ENCODE data around the gene RTF1. TPM values are rescaled to one million over a fixed set of nuclear protein-coding genes. Genes with fewer than 3 reads are reported as not detected.
A peak's percentile ranks its signal among the peaks of the same experiment; 100 is the strongest.

RTF1 gene
- total RNA-seq, 4 donors from 2014 or later, result 22.7 to 46.8 (median 24.3) TPM

DNA sequence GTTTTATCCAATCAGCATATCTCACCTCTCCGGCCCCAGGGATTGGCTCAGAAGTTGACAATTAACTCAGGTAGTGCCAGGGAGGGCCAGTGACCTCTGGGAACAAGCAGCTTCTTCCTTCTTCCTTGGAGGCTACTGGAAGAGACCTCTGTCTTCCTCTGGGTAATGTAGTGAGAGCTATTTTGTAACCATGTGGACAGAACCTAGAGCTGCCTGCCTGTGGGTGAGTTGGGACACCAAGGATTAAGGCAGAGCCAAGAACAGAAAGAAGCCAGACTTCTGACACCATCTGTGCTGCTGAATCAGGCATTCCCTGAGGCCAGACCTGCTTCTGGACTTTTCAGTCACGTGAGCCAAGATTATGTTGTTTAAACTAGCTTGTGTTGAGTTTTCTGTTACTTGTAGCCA is 8.7 kb upstream of the RTF1 start:
- TF ChIP-seq, protein P1, sequence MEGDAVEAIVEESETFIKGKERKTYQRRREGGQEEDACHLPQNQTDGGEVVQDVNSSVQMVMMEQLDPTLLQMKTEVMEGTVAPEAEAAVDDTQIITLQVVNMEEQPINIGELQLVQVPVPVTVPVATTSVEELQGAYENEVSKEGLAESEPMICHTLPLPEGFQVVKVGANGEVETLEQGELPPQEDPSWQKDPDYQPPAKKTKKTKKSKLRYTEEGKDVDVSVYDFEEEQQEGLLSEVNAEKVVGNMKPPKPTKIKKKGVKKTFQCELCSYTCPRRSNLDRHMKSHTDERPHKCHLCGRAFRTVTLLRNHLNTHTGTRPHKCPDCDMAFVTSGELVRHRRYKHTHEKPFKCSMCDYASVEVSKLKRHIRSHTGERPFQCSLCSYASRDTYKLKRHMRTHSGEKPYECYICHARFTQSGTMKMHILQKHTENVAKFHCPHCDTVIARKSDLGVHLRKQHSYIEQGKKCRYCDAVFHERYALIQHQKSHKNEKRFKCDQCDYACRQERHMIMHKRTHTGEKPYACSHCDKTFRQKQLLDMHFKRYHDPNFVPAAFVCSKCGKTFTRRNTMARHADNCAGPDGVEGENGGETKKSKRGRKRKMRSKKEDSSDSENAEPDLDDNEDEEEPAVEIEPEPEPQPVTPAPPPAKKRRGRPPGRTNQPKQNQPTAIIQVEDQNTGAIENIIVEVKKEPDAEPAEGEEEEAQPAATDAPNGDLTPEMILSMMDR (IDR thresholded peaks at IDR 0.05 in 4 of 5, conservative IDR thresholded peaks at IDR 0.05 in 1 of 5), result no peak
- no peak for TF ChIP-seq POLR2A (IDR thresholded peaks at IDR 0.05)
- ATAC-seq (peak; percentile 81 to 82), DNase-seq (peak; percentile 7 to 30)
- H3K27ac ChIP-seq, result peak overlapping the region in 1 of 4 donors; percentile 46
- in situ Hi-C loops (cut with MboI; ENCODE audit: low sequenced_read_pairs in 4 of 4), result no loop called here
- intact Hi-C loops (cut with DNase I; ENCODE audit: low total_unique reads), result no loop called here
- H3K4me3 ChIP-seq, result no peak overlapping the region
- no peaks in the 10 kb centered on the region for H3K36me3 ChIP-seq
- no peaks in the 10 kb centered on the region for H3K27me3 ChIP-seq
- peaks cover under 1 to 11% of the 10 kb centered on the region in 2 donors for H3K4me1 ChIP-seq
- H3K9me3 ChIP-seq, result no peaks in the 10 kb centered on the region

DNA sequence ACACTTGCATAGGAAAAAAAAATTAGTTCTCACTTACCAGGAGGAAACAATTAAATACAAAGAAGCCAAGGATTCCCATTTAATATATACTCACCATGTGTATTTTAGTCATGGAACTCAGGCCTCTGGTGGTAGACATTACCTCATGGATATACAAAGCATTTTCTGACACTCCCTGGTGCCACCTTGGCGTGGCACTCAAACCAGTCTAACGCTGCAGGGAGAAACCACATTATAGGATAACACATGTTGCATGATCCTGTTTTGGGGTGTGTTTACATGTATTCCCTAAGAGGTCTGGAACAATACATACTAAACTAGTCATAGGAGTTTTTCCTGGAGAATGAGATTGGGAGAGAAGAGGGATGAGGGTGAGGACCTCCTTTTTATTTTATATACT is 5.9 kb upstream of the RTF1 start:
- H3K27me3 ChIP-seq, result no peaks in the 10 kb centered on the region
- H3K4me3 ChIP-seq, result no peak overlapping the region
- H3K27ac ChIP-seq, result no peak overlapping the region
- in situ Hi-C loops (cut with MboI; ENCODE audit: low sequenced_read_pairs in 4 of 4), result no loop called here
- H3K9me3 ChIP-seq, result no peaks in the 10 kb centered on the region
- H3K36me3 ChIP-seq, result no peaks in the 10 kb centered on the region
- intact Hi-C loops (cut with DNase I; ENCODE audit: low total_unique reads), result no loop called here
- H3K4me1 ChIP-seq, result peaks cover 0 to 5% of the 10 kb centered on the region in 2 donors
- DNase-seq (no peak), ATAC-seq (no peak)
- TF ChIP-seq, protein P1 (IDR thresholded peaks at IDR 0.05 in 4 of 5, conservative IDR thresholded peaks at IDR 0.05 in 1 of 5), result no peak
- no peak for TF ChIP-seq POLR2A (IDR thresholded peaks at IDR 0.05)

DNA sequence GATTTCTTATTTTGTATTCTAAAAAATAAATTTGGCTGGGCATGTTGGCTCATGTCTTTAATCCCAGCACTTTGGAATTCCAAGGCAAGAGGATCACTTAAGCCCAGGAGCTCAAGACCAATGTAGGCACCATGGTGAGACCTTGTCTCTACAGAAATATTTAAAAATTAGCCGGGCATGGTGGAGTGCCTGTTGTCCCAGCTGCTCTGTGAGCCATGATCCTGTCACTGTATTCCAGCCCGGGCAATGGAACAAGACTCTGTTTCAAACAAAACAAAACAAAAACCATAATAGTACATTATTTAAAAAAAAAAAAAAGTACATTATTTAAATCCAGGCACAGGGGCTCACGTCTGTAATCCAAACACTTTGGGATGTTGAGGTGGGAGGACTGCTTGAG is 5.5 kb upstream of the RTF1 start:
- Histone ChIP-seq H3K36me3 (no peaks in the 10 kb centered on the region), H3K27me3 (no peaks in the 10 kb centered on the region), H3K9me3 (no peaks in the 10 kb centered on the region), H3K4me3 (no peak overlapping the region), H3K4me1 (peaks cover 0 to 9% of the 10 kb centered on the region in 2 donors), H3K27ac (no peak overlapping the region)
- ATAC-seq, result no peak
- DNase-seq, result no peak
- TF ChIP-seq POLR2A (IDR thresholded peaks at IDR 0.05), result no peak
- TF ChIP-seq, protein P1 (IDR thresholded peaks at IDR 0.05 in 4 of 5, conservative IDR thresholded peaks at IDR 0.05 in 1 of 5), result no peak
- in situ Hi-C loops (cut with MboI; ENCODE audit: low sequenced_read_pairs in 4 of 4) (no loop called here), intact Hi-C loops (cut with DNase I; ENCODE audit: low total_unique reads) (no loop called here)

DNA sequence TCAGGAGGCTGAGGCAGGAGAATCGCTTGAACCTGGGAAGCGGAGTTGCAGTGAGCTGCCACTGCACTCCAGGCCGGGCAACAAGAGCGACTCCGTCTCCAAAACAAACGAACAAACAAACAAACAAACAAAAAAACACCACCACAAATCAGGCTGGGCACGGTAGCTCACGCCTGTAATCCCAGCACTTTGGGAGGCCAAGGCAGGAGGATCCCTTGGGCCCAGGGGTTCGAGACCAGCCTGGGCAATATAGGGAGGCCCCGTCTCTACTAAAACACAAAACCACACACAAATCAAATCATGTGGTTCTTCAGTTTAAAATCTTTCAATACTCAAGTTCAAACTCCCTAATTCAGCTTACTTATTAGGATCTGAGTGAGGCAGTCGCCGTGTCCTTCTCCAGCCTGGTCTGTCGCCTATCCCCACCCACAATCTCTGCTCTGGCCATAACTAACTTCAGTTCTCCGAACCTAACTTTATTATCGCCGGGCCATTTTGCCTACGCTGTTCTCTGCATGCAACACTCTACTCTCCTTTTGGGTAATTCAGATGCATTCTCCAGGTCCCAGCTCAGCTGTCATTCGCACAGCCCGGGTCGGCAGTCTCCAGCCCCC is 660 bp upstream of the RTF1 start:
- H3K27ac ChIP-seq, result peak overlapping the region; percentile 85 to 96 (median 92)
- no peaks in the 10 kb centered on the region for H3K36me3 ChIP-seq
- TF ChIP-seq, protein P1 (IDR thresholded peaks at IDR 0.05 in 4 of 5, conservative IDR thresholded peaks at IDR 0.05 in 1 of 5), result no peak
- TF ChIP-seq POLR2A (IDR thresholded peaks at IDR 0.05), result no peak
- peaks cover 16 to 20% of the 10 kb centered on the region in 2 donors for H3K4me1 ChIP-seq
- intact Hi-C loops (cut with DNase I; ENCODE audit: low total_unique reads), result loop anchor here (1.0 to 5.0 kb wide), 4 partner anchors 14 to 184 kb away; partner anchors contain the start of genes CHP1, EXD1 and NDUFAF1
- ATAC-seq, result peak; percentile 43 to 48
- peak overlapping the region; percentile 82 to 94 (median 86) for H3K4me3 ChIP-seq
- H3K27me3 ChIP-seq, result no peaks in the 10 kb centered on the region
- DNase-seq, result no peak
- no peaks in the 10 kb centered on the region for H3K9me3 ChIP-seq
- in situ Hi-C loops (cut with MboI; ENCODE audit: low sequenced_read_pairs in 4 of 4), result no loop called here
